ENCODE data around the gene GJB3. TPM values are rescaled to one million over a fixed set of nuclear protein-coding genes. Genes with fewer than 3 reads are reported as not detected.
A peak's percentile ranks its signal among the peaks of the same experiment; 100 is the strongest.

Gene GJB3
- total RNA-seq, 2 donors from 2014 or later = 5.4 to 7.1 TPM

DNA sequence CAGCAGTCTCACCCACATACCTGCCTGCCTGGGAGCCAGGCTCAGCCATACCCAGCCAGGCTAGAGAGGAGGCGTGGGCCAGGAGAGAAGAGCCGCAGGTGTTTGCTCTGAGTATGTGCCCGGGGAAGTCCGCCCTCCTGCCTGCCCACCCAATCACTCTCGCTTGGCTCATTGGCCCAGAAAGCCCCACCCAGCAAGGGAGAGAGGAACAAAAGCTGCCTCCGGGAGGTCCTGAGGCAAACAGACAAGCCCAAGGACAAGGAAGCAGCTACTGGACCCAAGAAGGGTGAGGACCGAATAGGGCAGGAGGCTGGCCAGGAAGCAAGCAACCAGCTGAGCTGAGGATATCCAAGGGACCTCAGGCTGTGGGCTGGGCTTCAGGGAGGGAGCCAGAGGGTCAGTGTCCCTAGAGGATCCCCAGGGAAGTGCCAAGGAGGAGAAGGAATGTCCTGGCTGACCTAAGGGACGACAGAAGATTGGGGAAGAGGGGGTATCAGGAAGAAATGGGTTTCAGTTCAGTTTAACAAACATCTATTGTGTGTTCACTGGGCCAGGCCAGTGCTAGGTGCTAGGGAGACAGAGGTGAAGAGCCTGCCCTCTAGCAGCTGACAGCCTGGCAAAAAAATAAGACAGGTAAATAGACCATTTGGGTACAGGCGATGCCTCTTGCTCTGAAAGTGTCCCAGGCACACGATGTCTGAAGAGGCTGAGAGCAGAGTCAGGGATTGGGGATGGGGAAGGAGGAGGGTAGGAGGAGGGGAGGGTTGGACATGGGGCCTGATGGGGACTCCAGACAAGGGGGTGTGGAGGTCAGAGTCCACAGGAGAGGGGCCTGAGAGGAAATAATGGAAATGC, 21.3 kb upstream of the GJB3 start, which contains the start of gene GJB4:
TSS of gene GJB4 (plus strand) at position 238 of the 855 bp plus-strand sequence. CDS start 1,515 bp downstream, outside the sequence.
- DNase-seq (ENCODE audit: low spot score) = peak; percentile 33
- 40% methylated on average over 10 of the region's 10 CpGs for WGBS

DNA sequence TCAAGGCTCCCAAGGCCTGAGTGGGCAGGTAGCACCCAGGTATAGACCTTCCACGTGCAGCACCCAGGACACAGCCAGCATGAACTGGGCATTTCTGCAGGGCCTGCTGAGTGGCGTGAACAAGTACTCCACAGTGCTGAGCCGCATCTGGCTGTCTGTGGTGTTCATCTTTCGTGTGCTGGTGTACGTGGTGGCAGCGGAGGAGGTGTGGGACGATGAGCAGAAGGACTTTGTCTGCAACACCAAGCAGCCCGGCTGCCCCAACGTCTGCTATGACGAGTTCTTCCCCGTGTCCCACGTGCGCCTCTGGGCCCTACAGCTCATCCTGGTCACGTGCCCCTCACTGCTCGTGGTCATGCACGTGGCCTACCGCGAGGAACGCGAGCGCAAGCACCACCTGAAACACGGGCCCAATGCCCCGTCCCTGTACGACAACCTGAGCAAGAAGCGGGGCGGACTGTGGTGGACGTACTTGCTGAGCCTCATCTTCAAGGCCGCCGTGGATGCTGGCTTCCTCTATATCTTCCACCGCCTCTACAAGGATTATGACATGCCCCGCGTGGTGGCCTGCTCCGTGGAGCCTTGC, 19.7 kb upstream of the GJB3 start:
- TF ChIP-seq POLR2AphosphoS5 (IDR thresholded peaks at IDR 0.05) = no peak
- no peak for TF ChIP-seq POLR2A (IDR thresholded peaks at IDR 0.05)
- TF ChIP-seq, protein P1, sequence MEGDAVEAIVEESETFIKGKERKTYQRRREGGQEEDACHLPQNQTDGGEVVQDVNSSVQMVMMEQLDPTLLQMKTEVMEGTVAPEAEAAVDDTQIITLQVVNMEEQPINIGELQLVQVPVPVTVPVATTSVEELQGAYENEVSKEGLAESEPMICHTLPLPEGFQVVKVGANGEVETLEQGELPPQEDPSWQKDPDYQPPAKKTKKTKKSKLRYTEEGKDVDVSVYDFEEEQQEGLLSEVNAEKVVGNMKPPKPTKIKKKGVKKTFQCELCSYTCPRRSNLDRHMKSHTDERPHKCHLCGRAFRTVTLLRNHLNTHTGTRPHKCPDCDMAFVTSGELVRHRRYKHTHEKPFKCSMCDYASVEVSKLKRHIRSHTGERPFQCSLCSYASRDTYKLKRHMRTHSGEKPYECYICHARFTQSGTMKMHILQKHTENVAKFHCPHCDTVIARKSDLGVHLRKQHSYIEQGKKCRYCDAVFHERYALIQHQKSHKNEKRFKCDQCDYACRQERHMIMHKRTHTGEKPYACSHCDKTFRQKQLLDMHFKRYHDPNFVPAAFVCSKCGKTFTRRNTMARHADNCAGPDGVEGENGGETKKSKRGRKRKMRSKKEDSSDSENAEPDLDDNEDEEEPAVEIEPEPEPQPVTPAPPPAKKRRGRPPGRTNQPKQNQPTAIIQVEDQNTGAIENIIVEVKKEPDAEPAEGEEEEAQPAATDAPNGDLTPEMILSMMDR (IDR thresholded peaks at IDR 0.05) = no peak
- WGBS = 95% methylated on average over 33 of the region's 33 CpGs

More for the DNA sequence above, 21.3 kb upstream of the GJB3 start, which contains the start of gene GJB4:
- no peaks in the 10 kb centered on the region for H3K9me3 ChIP-seq
- no peak within 1 kb of the TSS for H3K4me3 ChIP-seq
- no peak within 1 kb of the TSS for H3K27ac ChIP-seq
- TF ChIP-seq, protein P1 (IDR thresholded peaks at IDR 0.05) = peak in 1 of 4 experiments; percentile 13
- TF ChIP-seq POLR2A (IDR thresholded peaks at IDR 0.05) (peak; percentile 68), POLR2AphosphoS5 (IDR thresholded peaks at IDR 0.05) (peak; percentile 36)
- intact Hi-C loops (cut with DNase I) = no loop called here
- H3K27me3 ChIP-seq (replicated peaks; ENCODE audit: insufficient read depth) = no peaks in the 10 kb centered on the region
- no peaks in the 10 kb centered on the region for H3K4me1 ChIP-seq (replicated peaks)
- H3K36me3 ChIP-seq = no peaks in the 10 kb centered on the region

DNA sequence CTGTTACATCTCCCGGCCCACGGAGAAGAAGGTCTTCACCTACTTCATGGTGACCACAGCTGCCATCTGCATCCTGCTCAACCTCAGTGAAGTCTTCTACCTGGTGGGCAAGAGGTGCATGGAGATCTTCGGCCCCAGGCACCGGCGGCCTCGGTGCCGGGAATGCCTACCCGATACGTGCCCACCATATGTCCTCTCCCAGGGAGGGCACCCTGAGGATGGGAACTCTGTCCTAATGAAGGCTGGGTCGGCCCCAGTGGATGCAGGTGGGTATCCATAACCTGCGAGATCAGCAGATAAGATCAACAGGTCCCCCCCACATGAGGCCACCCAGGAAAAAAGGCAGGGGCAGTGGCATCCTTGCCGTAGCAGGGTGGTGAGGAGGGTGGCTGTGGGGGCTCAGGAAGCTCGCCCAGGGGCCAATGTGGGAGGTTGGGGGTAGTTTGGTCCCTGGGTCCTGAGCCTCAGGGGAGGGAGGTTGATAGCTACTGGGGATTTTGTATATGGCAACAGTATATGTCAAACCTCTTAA, 19.2 kb upstream of the GJB3 start:
- intact Hi-C loops (cut with DNase I) = no loop called here
- Histone ChIP-seq H3K4me3 (no peak overlapping the region), H3K9me3 (no peaks in the 10 kb centered on the region), H3K4me1 (replicated peaks) (no peaks in the 10 kb centered on the region), H3K36me3 (no peaks in the 10 kb centered on the region), H3K27me3 (replicated peaks; ENCODE audit: insufficient read depth) (no peaks in the 10 kb centered on the region), H3K27ac (no peak overlapping the region)
- TF ChIP-seq, protein P1 (IDR thresholded peaks at IDR 0.05) = no peak
- DNase-seq (ENCODE audit: low spot score) = no peak
- WGBS = 92% methylated on average over 13 of the region's 13 CpGs

More for the DNA sequence above, 19.7 kb upstream of the GJB3 start:
- H3K4me3 ChIP-seq = no peak overlapping the region
- no peaks in the 10 kb centered on the region for H3K9me3 ChIP-seq
- H3K27ac ChIP-seq = no peak overlapping the region
- intact Hi-C loops (cut with DNase I) = no loop called here
- no peaks in the 10 kb centered on the region for H3K36me3 ChIP-seq
- H3K27me3 ChIP-seq (replicated peaks; ENCODE audit: insufficient read depth) = no peaks in the 10 kb centered on the region
- no peak for DNase-seq (ENCODE audit: low spot score)
- no peaks in the 10 kb centered on the region for H3K4me1 ChIP-seq (replicated peaks)

DNA sequence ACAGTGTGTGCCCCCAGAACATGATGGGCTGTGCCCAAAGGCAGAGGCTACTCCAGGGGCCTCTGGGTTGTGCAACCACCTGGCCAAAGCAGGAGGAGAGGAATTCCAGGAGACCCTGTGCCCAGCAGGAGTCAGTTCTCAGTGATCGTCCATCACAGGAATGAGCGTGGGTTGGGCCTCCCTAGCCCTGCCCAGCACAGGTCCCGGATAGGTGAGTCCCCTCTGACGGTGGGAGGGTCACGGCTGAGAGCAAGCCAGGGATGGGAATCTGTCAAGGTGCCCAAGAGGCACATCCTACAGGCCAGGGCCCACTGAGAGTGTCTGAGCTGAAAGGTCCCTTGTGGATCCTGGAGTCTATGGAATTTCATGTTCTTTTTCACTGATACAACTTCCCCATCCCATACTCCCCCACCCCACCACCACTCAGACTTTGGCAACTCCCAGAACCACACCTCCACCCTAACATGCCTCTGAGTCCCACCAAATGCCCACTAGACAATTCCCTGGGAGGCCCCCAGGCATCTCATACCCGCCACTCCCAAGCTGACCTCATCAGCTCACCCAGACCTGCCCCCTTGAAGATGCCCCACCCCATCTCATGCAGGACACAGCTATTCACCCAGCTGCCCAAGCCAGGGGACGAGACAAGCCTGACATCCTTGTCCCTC, 18.4 kb upstream of the GJB3 start:
- Histone ChIP-seq H3K4me3 (no peak overlapping the region), H3K9me3 (no peaks in the 10 kb centered on the region), H3K36me3 (no peaks in the 10 kb centered on the region), H3K27ac (no peak overlapping the region), H3K4me1 (replicated peaks) (no peaks in the 10 kb centered on the region), H3K27me3 (replicated peaks; ENCODE audit: insufficient read depth) (no peaks in the 10 kb centered on the region)
- TF ChIP-seq, protein P1 (IDR thresholded peaks at IDR 0.05) = no peak
- no peak for TF ChIP-seq POLR2A (IDR thresholded peaks at IDR 0.05)
- no peak for TF ChIP-seq POLR2AphosphoS5 (IDR thresholded peaks at IDR 0.05)
- 75% methylated on average over 7 of the region's 7 CpGs for WGBS
- intact Hi-C loops (cut with DNase I) = no loop called here
- DNase-seq (ENCODE audit: low spot score) = no peak
